ENCODE data around the gene LIF.

DNA sequence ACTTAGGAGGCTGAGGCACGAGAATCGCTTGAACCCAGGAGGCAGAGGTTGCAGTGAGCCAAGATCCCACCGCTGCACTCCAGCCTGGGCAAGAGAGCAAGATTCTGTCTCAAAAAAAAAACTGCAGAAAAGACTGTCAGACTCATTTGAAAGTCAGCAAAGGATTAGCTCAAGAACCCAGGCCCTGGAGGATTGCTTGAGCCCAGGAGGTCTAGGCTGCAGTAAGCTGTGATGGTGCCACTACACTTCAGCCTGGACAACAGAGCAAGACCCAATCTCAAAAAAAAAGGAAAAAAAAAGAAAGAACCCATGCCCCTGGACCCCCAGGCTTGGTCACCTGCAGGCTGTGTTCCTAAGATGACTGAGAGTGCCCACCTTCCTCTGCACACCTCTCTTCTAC is 16.2 kb downstream of the LIF start:
- TF ChIP-seq POLR2A (IDR thresholded peaks at IDR 0.05), result no peak
- TF ChIP-seq, protein P1, sequence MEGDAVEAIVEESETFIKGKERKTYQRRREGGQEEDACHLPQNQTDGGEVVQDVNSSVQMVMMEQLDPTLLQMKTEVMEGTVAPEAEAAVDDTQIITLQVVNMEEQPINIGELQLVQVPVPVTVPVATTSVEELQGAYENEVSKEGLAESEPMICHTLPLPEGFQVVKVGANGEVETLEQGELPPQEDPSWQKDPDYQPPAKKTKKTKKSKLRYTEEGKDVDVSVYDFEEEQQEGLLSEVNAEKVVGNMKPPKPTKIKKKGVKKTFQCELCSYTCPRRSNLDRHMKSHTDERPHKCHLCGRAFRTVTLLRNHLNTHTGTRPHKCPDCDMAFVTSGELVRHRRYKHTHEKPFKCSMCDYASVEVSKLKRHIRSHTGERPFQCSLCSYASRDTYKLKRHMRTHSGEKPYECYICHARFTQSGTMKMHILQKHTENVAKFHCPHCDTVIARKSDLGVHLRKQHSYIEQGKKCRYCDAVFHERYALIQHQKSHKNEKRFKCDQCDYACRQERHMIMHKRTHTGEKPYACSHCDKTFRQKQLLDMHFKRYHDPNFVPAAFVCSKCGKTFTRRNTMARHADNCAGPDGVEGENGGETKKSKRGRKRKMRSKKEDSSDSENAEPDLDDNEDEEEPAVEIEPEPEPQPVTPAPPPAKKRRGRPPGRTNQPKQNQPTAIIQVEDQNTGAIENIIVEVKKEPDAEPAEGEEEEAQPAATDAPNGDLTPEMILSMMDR (IDR thresholded peaks at IDR 0.05 in 4 of 5, conservative IDR thresholded peaks at IDR 0.05 in 1 of 5), result no peak
